ENCODE results near the gene HTR1B.

Gene HTR1B

DNA sequence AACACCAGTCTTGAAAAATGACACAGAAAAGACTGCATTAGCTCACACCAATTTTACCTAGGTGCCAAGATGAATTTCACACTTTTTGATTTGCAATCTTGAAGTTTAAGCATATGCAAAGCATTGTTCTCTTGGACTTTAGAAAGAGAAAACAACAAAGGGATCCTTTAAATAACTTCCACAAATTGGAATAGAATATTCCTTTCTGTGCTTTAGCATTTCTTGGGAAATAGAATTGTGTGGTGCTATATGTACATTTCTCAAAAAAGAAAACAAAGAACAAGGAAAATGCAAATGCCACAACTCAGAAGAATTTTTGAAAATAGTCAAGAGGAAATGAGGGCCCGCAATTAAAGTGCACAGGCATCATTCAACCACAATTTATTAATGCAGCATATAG, 17.0 kb downstream of the HTR1B start:
- no peak for DNase-seq (ENCODE audit: low read depth)
- TF ChIP-seq MYC (IDR thresholded peaks at IDR 0.05; ENCODE audit: low read depth, low read length) (no peak), POLR2A (IDR thresholded peaks at IDR 0.05; ENCODE audit: extremely low read depth, insufficient read length) (no peak), CTCF (IDR thresholded peaks at IDR 0.05; ENCODE audit: low read depth, low read length) (no peak)
- TF ChIP-seq, protein P1, sequence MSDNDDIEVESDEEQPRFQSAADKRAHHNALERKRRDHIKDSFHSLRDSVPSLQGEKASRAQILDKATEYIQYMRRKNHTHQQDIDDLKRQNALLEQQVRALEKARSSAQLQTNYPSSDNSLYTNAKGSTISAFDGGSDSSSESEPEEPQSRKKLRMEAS (IDR thresholded peaks at IDR 0.05; ENCODE audit: low read depth, low read length): no peak
- H3K4me3 ChIP-seq (ENCODE audit: low read depth, low read length): no peak overlapping the region

DNA sequence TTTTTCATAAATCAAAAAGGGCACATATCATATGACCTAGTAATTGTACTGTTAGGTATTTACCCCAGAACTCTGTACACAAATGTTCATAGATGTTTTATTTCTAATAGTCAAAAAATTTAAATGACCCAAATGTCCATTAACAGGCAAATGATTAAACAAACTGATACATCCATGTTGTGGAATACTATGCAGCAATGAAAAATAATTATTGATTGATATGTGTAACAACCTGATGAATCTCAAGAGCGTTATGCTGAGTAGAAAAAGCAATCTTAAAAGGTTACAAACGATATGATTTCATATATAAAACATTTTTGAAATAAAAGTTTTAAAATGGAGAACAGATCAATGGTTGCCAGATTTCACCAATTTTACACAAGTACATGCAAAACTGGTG, 18.1 kb downstream of the HTR1B start:
- no peak for DNase-seq (ENCODE audit: low read depth)
- TF ChIP-seq CTCF (IDR thresholded peaks at IDR 0.05; ENCODE audit: low read depth, low read length): no peak
- no peak for TF ChIP-seq POLR2A (IDR thresholded peaks at IDR 0.05; ENCODE audit: extremely low read depth, insufficient read length)
- TF ChIP-seq, protein P1 (IDR thresholded peaks at IDR 0.05; ENCODE audit: low read depth, low read length): no peak
- no peak for TF ChIP-seq MYC (IDR thresholded peaks at IDR 0.05; ENCODE audit: low read depth, low read length)

GRCh38 chr6:77440206-77440976, 22.9 kb downstream of the HTR1B start:
- no peak overlapping the region for H3K4me3 ChIP-seq (ENCODE audit: low read depth, low read length)
- DNase-seq (ENCODE audit: low read depth): no peak
- no peak for TF ChIP-seq CTCF (IDR thresholded peaks at IDR 0.05; ENCODE audit: low read depth, low read length)
- TF ChIP-seq, protein P1 (IDR thresholded peaks at IDR 0.05; ENCODE audit: low read depth, low read length): no peak
- no peak for TF ChIP-seq MYC (IDR thresholded peaks at IDR 0.05; ENCODE audit: low read depth, low read length)
- TF ChIP-seq POLR2A (IDR thresholded peaks at IDR 0.05; ENCODE audit: extremely low read depth, insufficient read length): no peak

More for the DNA sequence above, 18.1 kb downstream of the HTR1B start:
- no peak overlapping the region for H3K4me3 ChIP-seq (ENCODE audit: low read depth, low read length)

GRCh38 chr6:77433888-77434287, 29.4 kb downstream of the HTR1B start:
- no peak overlapping the region for H3K4me3 ChIP-seq (ENCODE audit: low read depth, low read length)
- TF ChIP-seq, protein P1 (IDR thresholded peaks at IDR 0.05; ENCODE audit: low read depth, low read length): no peak
- no peak for TF ChIP-seq MYC (IDR thresholded peaks at IDR 0.05; ENCODE audit: low read depth, low read length)
- TF ChIP-seq POLR2A (IDR thresholded peaks at IDR 0.05; ENCODE audit: extremely low read depth, insufficient read length): no peak
- no peak for TF ChIP-seq CTCF (IDR thresholded peaks at IDR 0.05; ENCODE audit: low read depth, low read length)
- no peak for DNase-seq (ENCODE audit: low read depth)

- H3K4me3 ChIP-seq (ENCODE audit: low read depth, low read length): no peak overlapping the region
- TF ChIP-seq, protein P1 (IDR thresholded peaks at IDR 0.05; ENCODE audit: low read depth, low read length): no peak
- TF ChIP-seq MYC (IDR thresholded peaks at IDR 0.05; ENCODE audit: low read depth, low read length) (no peak), CTCF (IDR thresholded peaks at IDR 0.05; ENCODE audit: low read depth, low read length) (no peak), POLR2A (IDR thresholded peaks at IDR 0.05; ENCODE audit: extremely low read depth, insufficient read length) (no peak)
- DNase-seq (ENCODE audit: low read depth): no peak
Observed at GRCh38 chr6:77430504-77430903, 32.8 kb downstream of the HTR1B start.
